ENCODE measurements around the gene TLR10. TPM values are rescaled to one million over a fixed set of nuclear protein-coding genes. Genes with fewer than 3 reads are reported as not detected.
"Not testable (repeated sequence)": the region's sequence is repeated elsewhere in the genome, so short reads cannot be mapped to it uniquely, and the experiment has no call there.

The TLR10 gene
- total RNA-seq, 2 experiments from 2014 or later = not detected

DNA sequence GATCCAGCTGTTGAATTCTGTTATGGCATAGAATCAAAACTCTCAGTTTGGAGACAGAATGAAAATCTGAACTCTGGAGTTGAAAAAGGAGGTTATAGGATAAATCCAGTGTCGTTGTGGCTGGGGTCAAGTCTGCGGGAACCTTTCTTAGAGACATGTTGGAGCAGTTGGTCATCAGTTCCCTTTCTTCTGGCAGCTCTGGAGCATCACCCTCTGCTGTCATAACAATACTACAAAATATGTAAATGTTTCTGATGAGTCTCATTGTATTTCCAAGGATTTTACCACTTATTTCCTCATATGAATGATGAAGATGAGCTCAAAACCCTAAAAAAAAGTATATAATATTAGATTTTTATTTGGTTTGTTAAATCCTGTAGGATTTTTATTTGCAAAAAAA is 7.5 kb downstream of the TLR10 start:
- H3K9me3 Mint-ChIP-seq = peaks cover 13% of the 10 kb centered on the region
- Histone ChIP-seq H3K9me3 (ENCODE audit: control insufficient read depth in 1 of 2, insufficient read depth in 1 of 2, low read length in 2 of 2) (no peaks in the 10 kb centered on the region), H3K36me3 (ENCODE audit: insufficient read depth, low read length) (no peaks in the 10 kb centered on the region), H3K27me3 (ENCODE audit: control insufficient read depth in 1 of 2, insufficient read depth in 2 of 2, low read length in 2 of 2) (no peaks in the 10 kb centered on the region), H3K4me3 (ENCODE audit: low read length) (no peak overlapping the region), H3K4me1 (ENCODE audit: insufficient read depth, low read length) (no peaks in the 10 kb centered on the region), H3K27ac (ENCODE audit: low read depth in 1 of 2, low read length in 2 of 2) (no peak overlapping the region)
- TF ChIP-seq, protein P1, sequence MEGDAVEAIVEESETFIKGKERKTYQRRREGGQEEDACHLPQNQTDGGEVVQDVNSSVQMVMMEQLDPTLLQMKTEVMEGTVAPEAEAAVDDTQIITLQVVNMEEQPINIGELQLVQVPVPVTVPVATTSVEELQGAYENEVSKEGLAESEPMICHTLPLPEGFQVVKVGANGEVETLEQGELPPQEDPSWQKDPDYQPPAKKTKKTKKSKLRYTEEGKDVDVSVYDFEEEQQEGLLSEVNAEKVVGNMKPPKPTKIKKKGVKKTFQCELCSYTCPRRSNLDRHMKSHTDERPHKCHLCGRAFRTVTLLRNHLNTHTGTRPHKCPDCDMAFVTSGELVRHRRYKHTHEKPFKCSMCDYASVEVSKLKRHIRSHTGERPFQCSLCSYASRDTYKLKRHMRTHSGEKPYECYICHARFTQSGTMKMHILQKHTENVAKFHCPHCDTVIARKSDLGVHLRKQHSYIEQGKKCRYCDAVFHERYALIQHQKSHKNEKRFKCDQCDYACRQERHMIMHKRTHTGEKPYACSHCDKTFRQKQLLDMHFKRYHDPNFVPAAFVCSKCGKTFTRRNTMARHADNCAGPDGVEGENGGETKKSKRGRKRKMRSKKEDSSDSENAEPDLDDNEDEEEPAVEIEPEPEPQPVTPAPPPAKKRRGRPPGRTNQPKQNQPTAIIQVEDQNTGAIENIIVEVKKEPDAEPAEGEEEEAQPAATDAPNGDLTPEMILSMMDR (IDR thresholded peaks at IDR 0.05) = no peak
- no peak for DNase-seq
- POLR2A ChIA-PET = interaction anchor here (0.6 kb wide), 1 partner anchor 456 kb away, joined by 3 read pairs; no protein-coding TSS in a partner anchor
- CTCF ChIA-PET = no interaction called here
- no peaks in the 10 kb centered on the region for H3K36me3 Mint-ChIP-seq (ENCODE audit: low read depth)
- no peaks in the 10 kb centered on the region for H3K27me3 Mint-ChIP-seq
- H3K4me3 Mint-ChIP-seq = no peak overlapping the region
- no peak overlapping the region for H3K27ac Mint-ChIP-seq
- H3K4me1 Mint-ChIP-seq (ENCODE audit: low read depth) = no peaks in the 10 kb centered on the region
- no peak for ATAC-seq (ENCODE audit: poor library complexity)
- intact Hi-C loops (cut with DNase I, micrococcal nuclease) = no loop called here

DNA sequence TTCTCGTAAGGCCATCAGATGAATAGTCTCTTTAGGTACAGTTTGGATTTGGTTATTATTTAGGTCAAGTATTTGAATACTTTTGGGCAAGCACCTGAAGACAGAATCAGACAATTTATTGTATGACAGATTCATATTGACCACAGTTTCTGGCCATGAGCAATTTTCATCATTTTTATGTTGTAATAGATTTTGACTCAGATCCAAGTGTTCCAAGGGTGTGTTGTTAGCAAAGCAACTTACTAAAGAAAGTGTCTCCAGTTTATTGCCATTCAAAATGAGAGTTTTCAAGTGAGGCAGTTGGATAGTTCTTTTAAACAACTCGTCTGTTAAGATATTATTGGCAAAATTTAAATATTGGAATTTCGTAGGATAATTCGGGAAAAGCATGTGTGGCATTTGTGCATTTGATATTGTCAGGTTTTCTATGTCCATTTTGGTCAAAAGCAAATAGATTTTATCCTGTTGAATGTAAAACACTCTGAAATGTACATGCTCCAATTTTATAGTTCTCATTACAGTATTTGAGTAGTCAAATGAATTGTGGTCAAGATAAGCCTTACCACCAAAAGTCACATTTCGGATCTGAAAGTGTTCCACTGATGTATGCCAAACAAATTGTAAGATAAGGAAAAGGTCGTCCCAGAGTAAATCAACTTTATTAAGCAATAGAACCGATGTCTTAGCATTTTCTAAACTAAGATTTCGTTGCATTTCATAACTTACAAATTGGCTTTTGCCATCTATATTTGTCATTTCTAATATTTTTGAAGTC is 8.4 kb downstream of the TLR10 start:
- H3K27me3 ChIP-seq (ENCODE audit: control insufficient read depth in 1 of 2, insufficient read depth in 2 of 2, low read length in 2 of 2) = no peaks in the 10 kb centered on the region
- no peaks in the 10 kb centered on the region for H3K4me1 Mint-ChIP-seq (ENCODE audit: low read depth)
- intact Hi-C loops (cut with DNase I, micrococcal nuclease) = no loop called here
- no peaks in the 10 kb centered on the region for H3K9me3 ChIP-seq (ENCODE audit: control insufficient read depth in 1 of 2, insufficient read depth in 1 of 2, low read length in 2 of 2)
- TF ChIP-seq, protein P1 (IDR thresholded peaks at IDR 0.05) = no peak
- POLR2A ChIA-PET = no interaction called here
- no peaks in the 10 kb centered on the region for H3K36me3 ChIP-seq (ENCODE audit: insufficient read depth, low read length)
- no peak overlapping the region for H3K4me3 ChIP-seq (ENCODE audit: low read length)
- no peak for ATAC-seq (ENCODE audit: poor library complexity)
- H3K27me3 Mint-ChIP-seq = no peaks in the 10 kb centered on the region
- DNase-seq = no peak
- H3K4me1 ChIP-seq (ENCODE audit: insufficient read depth, low read length) = no peaks in the 10 kb centered on the region
- no peak overlapping the region for H3K27ac Mint-ChIP-seq
- no peak overlapping the region for H3K27ac ChIP-seq (ENCODE audit: low read depth in 1 of 2, low read length in 2 of 2)
- H3K9me3 Mint-ChIP-seq = peaks cover 13% of the 10 kb centered on the region
- CTCF ChIA-PET = interaction anchor here (1.1 kb wide), 1 partner anchor 8 kb away, joined by 4 read pairs; the partner anchor contains the start of gene TLR10
- no peak overlapping the region for H3K4me3 Mint-ChIP-seq
- H3K36me3 Mint-ChIP-seq (ENCODE audit: low read depth) = no peaks in the 10 kb centered on the region

GRCh38 chr4:38770281-38770680 is 12.5 kb downstream of the TLR10 start:
- H3K4me3 ChIP-seq (ENCODE audit: low read length); H3K36me3 Mint-ChIP-seq (ENCODE audit: low read depth); H3K36me3 ChIP-seq (ENCODE audit: insufficient read depth, low read length); POLR2A ChIA-PET; H3K4me1 Mint-ChIP-seq (ENCODE audit: low read depth); H3K27ac ChIP-seq (ENCODE audit: low read depth in 1 of 2, low read length in 2 of 2); H3K4me3 Mint-ChIP-seq; intact Hi-C loops (cut with DNase I, micrococcal nuclease); H3K4me1 ChIP-seq (ENCODE audit: insufficient read depth, low read length); H3K27me3 Mint-ChIP-seq; DNase-seq; H3K27me3 ChIP-seq (ENCODE audit: control insufficient read depth in 1 of 2, insufficient read depth in 2 of 2, low read length in 2 of 2); H3K27ac Mint-ChIP-seq; ATAC-seq (ENCODE audit: poor library complexity): not testable (repeated sequence)
- peaks cover 0 to 12% of the 10 kb centered on the region in 2 experiments for H3K9me3 ChIP-seq (ENCODE audit: control insufficient read depth in 1 of 2, insufficient read depth in 1 of 2, low read length in 2 of 2)
- H3K9me3 Mint-ChIP-seq = peaks cover 13% of the 10 kb centered on the region
- CTCF ChIA-PET = interaction anchor here (1.3 kb wide), 1 partner anchor 11 kb away, joined by 4 read pairs; no protein-coding TSS in a partner anchor

Data from CD4-positive, alpha-beta T cell (primary cell).